IMR-90 (cell line): ENCODE results near the gene TASP1.

ENCODE experiments used
- POLR2A ChIP-seq: IDR thresholded peaks from 2 replicates; pipeline ENCODE4 v1.6.1; 2012; ENCODE audit warnings: mild to moderate bottlenecking, low read depth, low read length
- RAD21 ChIP-seq: IDR thresholded peaks from 2 replicates; pipeline ENCODE4 v1.6.1; 2012; ENCODE audit warnings: low read length, improper control_type of control experiment

- TF ChIP-seq POLR2A (no peak), RAD21 (no peak)
Observed at GRCh38 chr20:13468166-13468565, 170.6 kb downstream of the TASP1 start.
